K562 (cell line): Measurements from ENCODE around the gene LXN. TPM values are rescaled to one million over a fixed set of nuclear protein-coding genes. Genes with fewer than 3 reads are reported as not detected.
A peak's percentile ranks its signal among the peaks of the same experiment; 100 is the strongest.

Experiments
- ATF7 ChIP-seq: fragments of 450-650 bp; IDR thresholded peaks from 2 replicates; pipeline ENCODE4 v1.7.1; 2014; ENCODE audit warnings: mild to moderate bottlenecking, moderate library complexity
- EGR1 ChIP-seq: fragments of 450-650 bp; conservative IDR thresholded peaks from 2 replicates; pipeline ENCODE4 v1.6.1; 2017; ENCODE audit warnings: mild to moderate bottlenecking
- ETS1 ChIP-seq: conservative IDR thresholded peaks from 2 replicates; pipeline ENCODE4 v1.6.1; 2011; ENCODE audit warnings: low read depth, mild to moderate bottlenecking, low read length; ENCODE audit not compliant: control insufficient read depth
- GATA2 ChIP-seq: sonication (generic); formaldehyde crosslinking; IDR thresholded peaks from 2 replicates; pipeline ENCODE4 v1.4.0; 2020; ENCODE audit warnings: mild to moderate bottlenecking, missing genetic modification reagents
- GATAD2B ChIP-seq: fragments of 450-650 bp; IDR thresholded peaks from 2 replicates; pipeline ENCODE4 v1.6.1; 2017; ENCODE audit warnings: mild to moderate bottlenecking, borderline replicate concordance
- HDAC1 ChIP-seq, 2 experiments: fragments of 450-650 bp; IDR thresholded peaks; 2 replicates each; pipeline ENCODE4 v1.6.1; 2016 to 2017; ENCODE audit warnings: inconsistent platforms in 1 of 2, mild to moderate bottlenecking in 1 of 2, moderate library complexity in 1 of 2
- IRF2 ChIP-seq: sonication (generic); formaldehyde crosslinking; IDR thresholded peaks from 2 replicates; pipeline ENCODE4 v1.8.1; 2022; ENCODE audit warnings: mild to moderate bottlenecking, missing genetic modification reagents
- JUND ChIP-seq, 2 experiments: IDR thresholded peaks; 2 replicates in 1 of 2; 3 replicates in 1 of 2; pipeline ENCODE4 v1.6.1; 2011; ENCODE audit warnings: borderline replicate concordance in 2 of 2, low read depth in 2 of 2, low read length in 2 of 2, improper control_type of control experiment in 1 of 2, missing biosample characterization in 1 of 2, missing genetic modification characterization in 1 of 2, missing genetic modification reagents in 1 of 2
- MAFG ChIP-seq: fragments of 450-650 bp; conservative IDR thresholded peaks from 2 replicates; pipeline ENCODE4 v1.6.1; 2016; ENCODE audit warnings: missing genetic modification characterization, missing compliant biosample characterization
- PYGO2 ChIP-seq: fragments of 450-650 bp; IDR thresholded peaks from 2 replicates; pipeline ENCODE4 v1.6.1; 2016; ENCODE audit warnings: mild to moderate bottlenecking, missing genetic modification characterization, moderate library complexity, missing compliant biosample characterization
- SAFB2 ChIP-seq: fragments of 200-400 bp; formaldehyde crosslinking; IDR thresholded peaks from 2 replicates; pipeline ENCODE4 v1.6.1; 2018; ENCODE audit warnings: borderline replicate concordance, low read length, low read depth, moderate library complexity; ENCODE audit not compliant: severe bottlenecking
- TARDBP ChIP-seq: fragments of 450-650 bp; IDR thresholded peaks from 2 replicates; pipeline ENCODE4 v1.6.1; 2016
- TEAD4 ChIP-seq, 2 experiments: sonication (generic) in 1 of 2; formaldehyde crosslinking in 1 of 2; IDR thresholded peaks; 2 replicates each; pipeline versions ENCODE4 v1.6.1 to v1.8.0; 2012 to 2022; ENCODE audit warnings: borderline replicate concordance in 1 of 2, inconsistent platforms in 1 of 2, low read length in 1 of 2, mild to moderate bottlenecking in 1 of 2, missing genetic modification reagents in 1 of 2
- ZBTB33 ChIP-seq: sonication (generic); formaldehyde crosslinking; IDR thresholded peaks from 2 replicates; pipeline ENCODE4 v1.8.1; 2023; ENCODE audit warnings: mild to moderate bottlenecking, missing genetic modification reagents
- ZBTB9 ChIP-seq: fragments of 450-650 bp; formaldehyde crosslinking; IDR thresholded peaks from 2 replicates; pipeline ENCODE4 v1.4.0; 2020; ENCODE audit warnings: mild to moderate bottlenecking, moderate library complexity
- ZC3H11A ChIP-seq: IDR thresholded peaks from 2 replicates; pipeline ENCODE4 v1.6.1; 2012; ENCODE audit warnings: low read depth, low read length, improper control_type of control experiment
- ZNF175 ChIP-seq: fragments of 200-800 bp; sonication (Bioruptor generic); IDR thresholded peaks from 2 replicates; pipeline ENCODE4 v1.6.1; 2016; ENCODE audit warnings: low read depth, mild to moderate bottlenecking, missing genetic modification characterization, missing compliant biosample characterization
- ZNF217 ChIP-seq: sonication (generic); formaldehyde crosslinking; IDR thresholded peaks from 2 replicates; pipeline ENCODE4 v1.8.0; 2022; ENCODE audit warnings: mild to moderate bottlenecking, missing genetic modification reagents
- ZNF408 ChIP-seq: fragments of 250-450 bp; sonication (Bioruptor Pico); IDR thresholded peaks from 2 replicates; pipeline ENCODE4 v1.4.0; 2020; ENCODE audit warnings: low read depth, mild to moderate bottlenecking, moderate library complexity
- ZNF592 ChIP-seq: fragments of 450-650 bp; IDR thresholded peaks from 2 replicates; pipeline ENCODE4 v1.6.1; 2017; ENCODE audit warnings: antibody characterized with exemption, mild to moderate bottlenecking
- polyA plus RNA-seq, 8 experiments: library from polyadenylated mRNA; depleted of rRNA in 4 of 8; stranded (reverse) in 5 of 8; unstranded in 3 of 8; fragments of >200 nt; fragmentation: Nextera tagmentation in 2 of 8; fragmentation: Illumina TruSeq in 1 of 8; extraction: Ambion mirVana in 2 of 8; extraction: Trizol in 1 of 8; gene quantifications; 2 replicates each; pipeline versions ENCODE4 v1.2.1 to v1.2.3, GENCODE V29; 2011 to 2014; ENCODE audit warnings: inconsistent platforms in 1 of 8, missing spikeins in 1 of 8
- total RNA-seq, 7 experiments: library from RNA; depleted of rRNA in 6 of 7; stranded (reverse); fragments of >200 nt in 6 of 7; fragmentation: Illumina TruSeq in 2 of 7; extraction: Trizol in 2 of 7; gene quantifications; 2 replicates each; pipeline versions ENCODE4 v1.2.1 to v1.2.3, GENCODE V29; 2011 to 2021; ENCODE audit warnings: low replicate concordance in 1 of 7

The LXN gene
- total and polyA plus RNA-seq, 9 of the 15 experiments (the other 6 are each of a cell fraction or from before 2014, with no cell fraction given), result 0.08 to 0.13 TPM; not detected in 7

- TF ChIP-seq ZBTB9 (CRISPR knock-in tag) (no peak), TARDBP (no peak), PYGO2 (tag) (no peak), IRF2 (no peak), SAFB2 (no peak), ZNF217 (CRISPR knock-in tag) (no peak), ZBTB33 (CRISPR knock-in tag) (no peak), ZC3H11A (no peak), HDAC1 (IDR thresholded peaks at IDR 0.05) (no peak), ZNF175 (no peak), JUND (IDR thresholded peaks at IDR 0.05; ENCODE audit: borderline replicate concordance, low read depth, low read length) (peak; percentile 44; the same call in 1 of the 2 replicates), JUND (tag; IDR thresholded peaks at IDR 0.05; ENCODE audit: borderline replicate concordance, low read depth, low read length) (peak; percentile 52; the same call in 2 of the 3 replicates), TEAD4 (IDR thresholded peaks at IDR 0.05; ENCODE audit: low read length) (no peak), TEAD4 (CRISPR knock-in tag; IDR thresholded peaks at IDR 0.05; ENCODE audit: borderline replicate concordance) (no peak), ZNF408 (no peak), MAFG (peak; percentile 69), ATF7 (no peak), ETS1 (no peak), EGR1 (no peak), ZNF592 (peak; percentile 36; the same call in 1 of the 2 replicates), GATAD2B (no peak), GATA2 (CRISPR knock-in tag) (no peak)
Measured at GRCh38 chr3:158709666-158710083, 37.2 kb upstream of the LXN start (continued).
